HG03159 (cell line): ENCODE measurements around the gene MGAT5.
"Not testable (repeated sequence)": the region's sequence is repeated elsewhere in the genome, so short reads cannot be mapped to it uniquely, and the experiment has no call there.

Experiments used
- ATAC-seq: cut with Tn5 transposase; IDR thresholded peaks from one replicate; pipeline ENCODE4 v1.9.1; 2021; ENCODE audit warnings: mild to moderate bottlenecking, moderate library complexity; ENCODE audit not compliant: unreplicated experiment

Gene MGAT5

DNA sequence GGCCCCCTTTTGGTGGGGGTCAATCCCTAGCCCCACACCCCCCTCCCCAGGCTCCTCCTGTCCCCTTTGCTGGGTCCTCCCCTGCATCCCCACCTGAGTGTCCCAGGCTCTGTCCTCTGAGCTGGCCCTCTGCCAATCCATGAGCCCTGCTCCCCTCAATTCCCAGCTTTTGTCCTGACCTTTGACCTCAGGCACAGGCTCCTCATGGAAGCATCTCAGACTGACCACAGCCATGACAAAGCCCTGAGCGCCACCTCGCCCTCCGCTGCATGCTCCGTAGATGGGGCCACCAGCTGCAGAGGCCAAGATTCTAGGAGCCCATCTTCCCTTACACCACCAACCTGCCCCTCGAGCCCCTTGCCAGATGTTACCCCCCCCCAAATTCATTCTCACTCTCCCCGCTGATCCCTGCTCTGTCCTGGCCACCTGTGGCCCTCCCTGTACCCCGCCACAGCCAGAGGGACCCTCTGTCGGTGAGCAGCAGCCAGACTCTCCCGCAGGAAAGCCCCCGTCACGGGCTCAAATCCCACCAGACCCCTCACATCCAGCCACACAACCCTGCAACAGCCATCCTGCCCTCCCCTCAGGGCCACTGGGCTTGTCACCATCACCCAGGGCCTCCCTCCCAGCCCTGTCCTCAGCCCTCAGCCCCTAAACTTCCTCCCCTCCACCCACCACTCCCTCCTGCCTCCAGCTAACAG is 206.0 kb downstream of the MGAT5 start:
- ATAC-seq, result no peak

- peak; percentile 84 for ATAC-seq
These were observed 206.7 kb downstream of the MGAT5 start for GRCh38 chr2:134460583-134460998.

DNA sequence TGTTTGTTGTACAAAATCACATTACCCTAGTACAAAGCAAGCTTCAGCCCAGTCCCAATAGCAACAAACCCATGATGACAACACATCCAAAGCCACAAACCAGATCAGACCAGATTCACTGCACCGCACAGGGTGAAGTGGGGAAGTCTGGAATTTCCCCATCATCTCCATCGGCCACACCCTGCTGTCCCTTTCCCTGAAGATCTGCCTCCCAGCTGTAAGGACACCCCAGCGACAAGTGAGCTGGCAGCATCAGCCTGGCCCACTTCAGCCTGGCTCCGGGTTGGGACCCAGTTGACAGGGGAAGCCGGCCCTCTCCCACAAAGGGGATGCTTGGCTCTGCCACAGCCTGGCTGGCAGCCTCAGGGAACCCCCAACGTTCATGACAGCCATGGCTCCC is 207.6 kb downstream of the MGAT5 start:
- ATAC-seq, result no peak

- no peak for ATAC-seq
These were observed 208.4 kb downstream of the MGAT5 start for GRCh38 chr2:134462275-134462674.

DNA sequence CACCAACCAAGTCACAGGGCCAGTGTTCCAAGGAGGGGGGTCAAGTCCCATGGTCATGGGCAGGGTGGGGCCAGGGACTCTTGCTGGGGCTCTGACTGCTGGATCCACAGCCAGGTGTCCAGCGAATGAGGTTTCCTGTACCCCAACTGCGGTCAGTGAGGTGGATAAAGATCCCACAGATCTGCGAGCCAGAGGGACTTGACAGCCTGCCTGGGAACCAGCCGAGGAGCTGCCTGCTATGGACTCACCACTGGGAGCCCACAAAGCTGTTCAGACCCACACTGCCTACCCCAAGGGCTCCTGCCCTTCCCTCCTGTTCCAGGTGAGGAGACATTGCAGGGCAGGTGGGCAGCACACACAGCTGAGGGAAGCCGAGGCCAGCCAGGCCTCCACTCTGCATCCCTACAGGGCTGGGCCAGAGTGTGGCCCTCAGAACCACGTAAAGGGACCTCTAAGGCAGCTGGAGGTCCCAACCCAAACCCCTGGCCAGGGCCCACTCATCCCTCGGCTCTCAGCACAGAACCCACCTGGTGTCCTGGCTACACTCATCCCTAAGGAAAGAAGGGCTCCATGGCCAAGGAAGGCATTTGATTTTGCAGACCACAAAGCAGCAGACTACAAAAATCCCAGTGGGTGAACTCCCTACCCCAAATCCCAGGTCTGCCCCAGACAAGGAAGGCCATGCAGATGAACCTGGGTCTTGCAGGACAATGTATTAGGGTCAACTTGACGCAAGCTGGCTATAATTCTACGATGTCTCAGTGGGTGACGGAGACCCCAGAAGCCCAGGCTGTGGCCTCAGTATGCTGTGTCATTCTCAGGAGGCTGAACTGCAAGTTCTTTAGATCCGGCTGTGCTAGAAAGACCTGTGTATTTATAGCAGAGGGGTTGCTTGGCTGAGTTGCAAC is 209.2 kb downstream of the MGAT5 start:
- ATAC-seq, result no peak

- ATAC-seq, result no peak
These were observed 209.8 kb downstream of the MGAT5 start for GRCh38 chr2:134463699-134464022.

- no peak for ATAC-seq
These were observed 211.6 kb downstream of the MGAT5 start for GRCh38 chr2:134465228-134466105.

GRCh38 chr2:134466141-134466540 is 212.3 kb downstream of the MGAT5 start:
- ATAC-seq, result no peak

- ATAC-seq, result no peak
These were observed 214.3 kb downstream of the MGAT5 start for GRCh38 chr2:134468164-134468563.

DNA sequence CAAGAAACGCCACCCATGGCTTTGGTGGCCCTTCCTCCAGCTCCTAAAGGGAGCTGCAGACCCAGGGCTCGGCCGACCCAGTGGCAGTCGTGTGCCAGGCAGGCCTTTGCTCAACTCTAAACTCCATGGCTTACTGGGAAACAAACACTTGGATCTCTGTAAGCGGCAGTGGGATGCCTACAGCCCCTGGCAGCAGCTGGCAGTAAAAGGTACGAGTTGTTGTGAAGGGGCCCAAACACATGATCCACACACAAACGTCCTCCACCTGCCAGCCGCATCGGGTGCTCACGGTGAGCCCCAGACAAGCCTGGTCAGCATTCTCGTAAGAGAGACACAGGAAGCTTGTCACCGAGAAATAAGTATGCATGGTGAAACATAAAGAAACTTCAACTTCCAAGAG is 214.9 kb downstream of the MGAT5 start:
- ATAC-seq, result no peak

- no peak for ATAC-seq
These were observed 215.7 kb downstream of the MGAT5 start for GRCh38 chr2:134469516-134470115.

GRCh38 chr2:134470561-134471168 is 216.8 kb downstream of the MGAT5 start:
- no peak for ATAC-seq

- ATAC-seq, result not testable (repeated sequence)
These were observed 223.1 kb downstream of the MGAT5 start for GRCh38 chr2:134476982-134477381.

DNA sequence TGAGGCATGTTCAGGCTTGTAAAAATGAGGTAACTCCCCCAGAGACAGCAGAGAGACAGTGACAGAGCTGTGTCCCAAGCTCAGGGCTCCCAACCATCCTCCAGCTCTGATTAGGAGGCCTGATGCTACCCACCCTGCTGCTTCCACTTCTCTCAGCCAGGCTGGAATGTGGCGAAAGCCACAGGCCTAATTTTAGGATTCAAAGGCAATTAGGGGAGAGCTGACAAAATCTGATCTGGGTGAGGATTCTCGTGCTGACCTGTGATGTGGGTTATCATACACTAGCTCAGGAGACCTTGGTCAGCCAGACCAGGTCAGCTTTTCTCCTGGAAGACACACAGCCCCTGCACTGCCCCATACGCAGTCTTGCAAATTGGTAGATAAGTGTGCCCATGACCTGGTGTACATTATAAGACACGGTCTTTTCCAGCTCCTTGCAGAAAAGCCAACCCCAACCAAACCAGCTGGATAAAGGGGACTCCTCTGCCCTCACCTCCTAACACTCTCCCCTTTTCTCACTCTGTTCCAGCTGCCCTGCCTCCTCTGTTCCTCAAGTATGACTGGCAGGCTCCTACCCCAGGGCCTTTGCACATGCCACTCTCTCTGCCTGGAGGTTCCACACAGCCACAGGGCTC is 225.9 kb downstream of the MGAT5 start:
- ATAC-seq, result no peak

DNA sequence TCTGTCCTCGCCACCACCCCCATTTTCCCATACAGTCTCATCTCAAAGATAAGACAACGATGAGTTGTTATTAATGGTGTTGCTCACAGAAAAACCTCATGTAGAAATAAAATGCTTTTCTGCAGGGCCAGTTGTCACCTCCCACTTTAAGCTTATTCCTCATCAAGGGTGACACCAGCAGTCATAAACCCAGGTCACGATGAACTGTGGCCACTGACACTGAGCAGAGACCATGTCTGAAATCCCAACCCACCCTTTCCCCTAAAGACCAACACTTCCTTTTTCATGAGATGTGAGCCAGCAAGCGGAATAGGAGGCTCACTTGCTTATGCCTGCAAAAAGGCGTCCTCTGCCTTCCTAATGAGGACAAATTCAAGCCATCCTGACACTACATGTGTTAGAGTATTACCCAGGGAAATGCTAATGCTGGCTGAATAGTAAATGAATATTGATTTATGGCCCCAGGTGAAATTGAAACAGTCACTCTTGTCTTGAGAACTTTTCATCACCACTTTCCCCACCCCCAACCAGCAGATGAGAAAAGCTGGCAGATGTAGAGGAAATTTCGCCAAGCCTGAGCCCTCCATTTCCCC is 228.4 kb downstream of the MGAT5 start:
- no peak for ATAC-seq

- ATAC-seq, result no peak
These were observed 229.0 kb downstream of the MGAT5 start for GRCh38 chr2:134482766-134483340.

DNA sequence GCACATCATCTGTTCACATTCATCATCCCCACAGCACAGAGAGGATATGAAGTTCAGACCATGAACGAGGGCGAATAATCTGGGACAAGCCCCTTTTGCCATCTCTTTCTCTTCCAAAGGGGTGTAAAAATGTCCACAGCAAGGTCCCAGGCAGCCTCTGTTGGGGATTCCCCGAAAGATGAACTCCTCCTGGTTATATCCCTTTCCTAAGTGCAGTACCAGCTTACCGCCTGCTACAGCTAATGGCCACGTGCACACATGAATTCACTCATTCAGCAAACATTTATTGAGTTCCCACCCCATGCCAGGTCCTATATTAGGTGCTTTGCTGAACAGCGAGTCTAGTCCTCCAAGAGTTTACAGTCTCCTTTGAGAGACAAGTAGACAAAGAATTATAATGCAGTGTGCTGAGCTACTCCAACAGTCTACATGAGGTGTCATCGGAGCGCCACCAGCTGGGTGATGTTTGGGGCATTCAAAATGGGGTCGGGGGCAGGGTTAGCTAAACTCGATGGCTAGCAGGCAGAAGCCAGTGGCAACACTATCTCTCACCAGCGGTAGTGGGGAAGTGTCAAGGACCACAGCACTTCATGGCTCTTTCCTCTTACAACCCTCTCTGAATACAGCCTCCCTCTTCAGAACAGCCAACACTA is 236.0 kb downstream of the MGAT5 start:
- no peak for ATAC-seq

- no peak for ATAC-seq
These were observed 236.7 kb downstream of the MGAT5 start for GRCh38 chr2:134490559-134490958.

GRCh38 chr2:134491022-134491421 is 237.2 kb downstream of the MGAT5 start:
- ATAC-seq, result no peak
